HG02678 (cell line): ENCODE measurements around the gene FERD3L.

ENCODE experiments used
- ATAC-seq: cut with Tn5 transposase; IDR thresholded peaks from one replicate; pipeline ENCODE4 v1.9.1; 2021; ENCODE audit warnings: mild to moderate bottlenecking, moderate library complexity; ENCODE audit not compliant: unreplicated experiment

FERD3L gene

DNA sequence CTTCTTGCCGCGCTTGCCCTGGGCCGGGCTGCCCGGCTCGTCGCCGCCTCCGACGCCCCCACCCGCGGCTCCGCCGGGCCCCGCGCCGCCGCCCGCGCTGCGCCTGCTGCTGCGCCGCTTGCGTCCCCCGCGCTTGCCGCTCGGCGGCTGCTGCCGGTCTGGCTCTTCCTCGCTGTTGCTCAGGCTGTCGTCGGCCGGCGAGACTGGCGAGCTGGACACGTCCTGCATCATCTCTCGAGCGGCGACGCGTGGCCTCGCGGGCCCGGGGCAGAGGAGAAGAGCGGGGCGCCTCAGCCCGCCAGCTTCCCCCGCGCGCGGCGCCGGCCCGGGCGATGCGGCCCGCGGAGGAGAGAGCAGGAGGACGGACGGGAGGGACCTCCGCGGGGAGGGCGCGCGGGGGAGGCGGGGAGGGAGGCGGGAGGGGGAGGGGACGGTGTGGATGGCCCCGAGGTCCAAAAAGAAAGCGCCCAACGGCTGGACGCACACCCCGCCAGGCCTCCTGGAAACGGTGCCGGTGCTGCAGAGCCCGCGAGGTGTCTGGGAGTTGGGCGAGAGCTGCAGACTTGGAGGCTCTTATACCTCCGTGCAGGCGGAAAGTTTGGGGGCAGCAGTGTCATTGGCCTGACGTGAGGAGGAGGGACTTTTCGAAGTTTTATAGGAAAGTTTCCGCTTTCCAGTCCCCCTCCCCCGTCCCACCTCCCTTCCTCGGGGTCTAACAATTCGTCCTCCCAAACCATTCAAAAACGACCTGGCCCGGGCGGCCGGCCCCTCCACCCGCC is 27.9 kb downstream of the FERD3L start, which contains the start of gene TWIST1:
TWIST1 (minus strand) TSS at position 546 of the 779 bp plus-strand sequence; CDS start at position 231, 315 bp downstream.
- peak; percentile 47 for ATAC-seq

DNA sequence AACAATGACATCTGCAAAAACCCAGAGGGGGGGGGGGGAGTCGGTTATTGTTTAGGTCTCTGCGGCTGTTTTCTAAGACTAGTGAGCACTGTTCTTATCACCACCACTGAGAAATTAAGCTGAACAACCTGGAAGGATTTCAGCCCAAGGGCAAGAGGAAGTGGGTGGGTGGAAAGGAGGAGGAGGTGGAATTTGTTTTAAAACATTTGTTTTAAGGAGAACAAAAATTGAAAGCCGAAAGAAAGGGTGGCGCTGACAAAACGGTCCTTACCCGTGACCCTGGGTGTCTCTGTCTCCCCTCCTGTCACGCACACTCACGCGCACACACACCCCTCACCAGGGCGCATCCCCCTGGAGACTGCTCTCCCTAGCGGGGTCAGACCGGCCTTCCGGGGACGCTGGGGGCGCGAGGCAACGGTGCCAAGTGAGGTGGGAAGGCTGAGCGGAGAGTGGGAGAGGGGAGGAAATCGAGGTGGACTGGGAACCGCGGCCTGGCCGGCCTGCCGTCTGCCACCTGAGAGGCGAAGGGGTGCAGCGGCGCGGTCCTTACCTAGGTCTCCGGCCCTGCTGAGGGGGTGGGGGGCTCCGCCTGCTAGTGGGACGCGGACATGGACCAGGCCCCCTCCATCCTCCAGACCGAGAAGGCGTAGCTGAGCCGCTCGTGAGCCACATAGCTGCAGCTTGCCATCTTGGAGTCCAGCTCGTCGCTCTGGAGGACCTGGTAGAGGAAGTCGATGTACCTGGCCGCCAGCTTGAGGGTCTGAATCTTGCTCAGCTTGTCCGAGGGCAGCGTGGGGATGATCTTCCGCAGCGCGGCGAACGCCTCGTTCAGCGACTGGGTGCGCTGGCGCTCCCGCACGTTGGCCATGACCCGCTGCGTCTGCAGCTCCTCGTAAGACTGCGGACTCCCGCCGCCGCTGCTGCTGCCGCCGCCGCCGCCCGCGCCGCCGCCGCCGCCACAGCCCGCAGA is 28.8 kb downstream of the FERD3L start:
- peak; percentile 39 for ATAC-seq

DNA sequence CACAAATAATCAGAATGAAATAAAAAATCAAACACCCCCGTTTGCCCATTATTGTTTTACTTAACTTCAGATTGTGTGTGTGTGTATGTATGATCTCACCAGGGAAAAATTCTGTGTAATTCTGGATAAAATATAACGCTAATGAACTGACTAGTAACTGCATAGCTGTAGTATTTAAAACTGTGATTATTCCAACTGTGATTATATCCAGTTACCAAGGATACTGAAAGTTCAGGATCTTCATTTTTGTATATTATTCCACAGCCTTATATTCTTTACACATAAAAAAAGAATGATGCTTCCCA is 30.7 kb downstream of the FERD3L start:
- ATAC-seq: no peak

DNA sequence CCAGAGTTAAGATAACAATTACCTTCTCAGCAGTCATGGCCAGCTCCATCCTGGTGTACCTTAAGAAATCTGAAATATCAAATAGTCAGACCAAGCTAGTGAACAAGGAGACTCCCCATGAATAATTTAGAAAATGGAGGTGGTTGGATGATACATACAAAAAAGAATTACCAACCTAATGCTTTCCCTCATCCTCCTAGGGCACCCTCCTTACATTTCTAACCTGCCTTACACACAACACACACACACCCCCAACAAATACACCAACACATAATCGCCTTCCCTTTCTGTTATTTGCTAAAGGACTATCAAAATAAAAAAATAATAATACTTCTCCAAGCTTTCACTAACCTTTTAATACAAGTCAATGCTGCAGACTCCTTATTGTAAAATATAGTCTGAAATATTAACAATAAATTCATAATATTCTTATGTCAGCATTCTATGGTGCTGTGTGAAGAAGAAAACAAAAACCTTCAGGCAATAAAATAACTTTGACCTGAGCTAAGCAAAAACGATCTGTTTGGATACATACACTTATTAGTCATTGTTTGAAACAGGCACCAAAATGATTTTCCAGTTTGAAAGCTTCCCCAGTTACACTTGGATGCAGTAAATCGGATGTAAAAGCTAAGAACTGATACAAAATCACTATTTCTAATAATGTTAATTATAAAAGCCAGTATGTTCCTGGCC is 31.2 kb downstream of the FERD3L start:
- ATAC-seq: no peak

DNA sequence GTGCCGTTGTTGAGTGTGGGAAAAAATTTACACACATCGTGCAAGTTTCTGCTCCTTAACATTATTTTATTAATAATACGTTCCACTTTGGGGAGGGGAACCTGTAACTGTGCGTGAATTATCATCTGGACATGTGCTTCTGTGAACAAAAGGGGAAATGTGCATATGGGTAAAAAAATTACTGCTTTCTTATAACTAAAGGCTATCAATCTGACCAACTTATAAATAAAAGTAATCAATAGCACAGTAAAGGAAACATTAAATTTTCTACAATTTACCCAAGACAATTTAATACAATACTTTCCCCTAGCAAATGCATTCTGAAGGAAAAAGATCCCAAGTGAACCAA is 32.2 kb downstream of the FERD3L start:
- ATAC-seq: no peak

DNA sequence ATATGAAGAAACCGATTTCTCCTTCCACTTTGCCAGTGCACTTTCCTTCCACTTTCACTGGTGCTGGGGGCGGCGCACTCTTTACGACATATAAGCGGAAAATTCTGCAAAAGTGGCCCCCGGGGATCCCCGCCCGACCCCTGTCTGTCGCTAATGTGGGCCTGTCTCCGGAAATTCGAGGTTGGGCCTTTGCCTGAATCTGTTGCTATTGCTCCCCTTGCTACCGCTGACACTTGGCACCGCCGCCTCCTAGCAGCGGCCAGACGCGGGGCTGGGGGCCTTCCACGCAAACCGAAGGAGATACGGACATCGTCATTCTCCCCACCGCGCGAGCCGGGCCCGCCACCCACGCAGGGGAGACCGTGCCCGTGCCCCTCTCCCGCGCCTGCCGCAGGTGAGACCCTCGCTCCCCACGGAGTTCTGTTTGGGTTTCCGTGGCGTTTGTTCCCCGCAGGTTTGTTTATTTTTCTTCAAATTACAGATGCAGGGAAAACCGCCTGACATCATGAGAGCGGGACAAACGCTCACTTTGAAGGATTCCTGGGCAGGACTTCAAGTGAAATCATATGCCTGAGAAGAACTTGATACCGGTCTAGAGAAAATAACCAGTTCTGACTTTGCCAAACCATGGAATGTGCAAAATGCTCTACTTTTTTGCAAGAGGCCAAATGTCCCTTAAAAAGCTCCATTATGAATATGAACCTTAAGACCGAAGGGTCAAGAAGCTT is 32.8 kb downstream of the FERD3L start:
- ATAC-seq: no peak

DNA sequence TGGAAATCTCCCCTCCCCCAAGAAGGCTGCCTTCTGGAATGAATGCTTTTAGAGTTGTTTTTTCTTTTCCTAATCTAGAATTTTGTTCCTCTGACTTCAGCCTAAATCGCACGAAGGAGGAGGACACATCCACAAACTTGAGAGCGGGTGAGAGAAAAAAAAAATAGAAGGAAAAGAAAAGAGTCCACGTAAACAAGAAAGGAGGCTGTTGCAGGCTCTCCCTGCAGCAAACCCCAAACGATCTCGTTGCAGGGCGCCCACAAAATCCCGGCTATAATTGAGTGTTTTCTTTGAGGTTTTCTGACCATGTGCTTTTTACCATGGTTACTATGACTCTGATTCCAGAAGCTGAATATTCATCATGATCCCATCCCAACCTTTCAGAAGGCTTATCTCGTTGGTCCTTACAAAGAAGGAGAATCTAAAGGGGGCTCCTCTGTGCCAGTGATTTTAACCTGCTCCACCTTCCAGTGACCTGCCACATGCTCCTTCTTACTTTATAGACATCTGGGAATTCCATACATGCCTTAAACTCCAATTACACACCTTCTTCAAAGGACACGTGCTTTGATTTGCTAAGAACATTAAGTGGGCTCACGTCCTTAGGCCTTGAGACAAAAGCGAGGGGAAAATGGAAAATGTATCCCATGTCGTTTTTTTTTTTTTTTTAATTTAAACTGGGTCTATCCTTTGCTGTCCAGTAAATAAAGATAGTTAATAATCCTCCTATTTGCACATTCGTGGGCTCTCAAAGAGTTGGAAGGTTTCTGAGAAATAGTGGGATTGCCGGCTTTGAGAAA is 33.5 kb downstream of the FERD3L start:
- ATAC-seq: no peak

DNA sequence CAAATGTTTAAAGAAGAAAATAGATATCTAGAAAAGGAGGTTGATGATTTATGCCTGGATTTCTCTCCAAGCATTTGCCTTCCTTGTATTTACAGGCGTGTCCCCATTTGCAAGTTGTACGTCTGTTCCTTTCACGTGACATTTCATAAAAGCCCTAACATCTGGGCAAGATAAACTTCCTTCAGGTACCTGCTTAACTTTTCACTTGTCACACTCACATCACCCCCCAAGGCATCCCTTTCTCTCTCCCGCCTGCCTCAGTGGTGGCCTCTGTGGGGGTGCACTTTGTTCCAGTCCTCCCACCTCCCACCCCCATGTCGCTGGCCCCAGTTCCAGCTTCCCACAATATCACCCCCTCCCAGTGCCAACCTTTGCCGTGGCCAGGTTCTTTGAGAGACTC is 34.4 kb downstream of the FERD3L start:
- ATAC-seq: no peak

DNA sequence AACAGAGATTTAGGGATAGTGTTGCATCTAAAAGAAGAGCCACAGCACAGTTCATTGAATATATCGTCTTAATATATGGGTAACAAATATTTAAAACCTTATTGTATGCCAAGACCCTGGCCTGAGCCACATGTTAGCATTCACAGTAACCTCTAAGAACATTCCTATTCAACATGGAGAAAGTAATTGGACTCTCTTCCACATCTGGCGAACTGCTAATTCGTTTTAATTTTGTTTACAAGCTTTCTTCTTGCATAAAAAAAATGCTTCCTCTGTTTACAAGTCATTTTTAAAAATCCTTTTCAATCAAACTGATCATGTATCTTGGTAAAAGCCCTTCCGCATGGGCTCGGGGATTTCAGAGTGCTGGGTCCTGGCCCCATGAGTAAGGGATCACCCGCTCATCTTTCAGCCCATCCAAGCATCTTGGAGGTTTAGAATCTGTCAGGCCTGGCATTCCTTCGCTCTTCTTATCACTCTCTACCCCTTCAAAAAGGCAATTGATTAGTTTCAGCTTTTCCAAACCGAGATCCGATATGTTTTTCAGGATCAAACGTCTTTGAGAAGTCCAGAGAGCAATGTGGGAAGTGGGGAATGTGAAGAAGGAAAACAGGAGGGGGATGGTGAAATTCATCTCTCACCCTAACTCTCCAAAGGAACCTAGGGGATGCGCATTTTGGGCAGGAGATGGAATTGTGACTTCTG is 35.0 kb downstream of the FERD3L start:
- no peak for ATAC-seq

DNA sequence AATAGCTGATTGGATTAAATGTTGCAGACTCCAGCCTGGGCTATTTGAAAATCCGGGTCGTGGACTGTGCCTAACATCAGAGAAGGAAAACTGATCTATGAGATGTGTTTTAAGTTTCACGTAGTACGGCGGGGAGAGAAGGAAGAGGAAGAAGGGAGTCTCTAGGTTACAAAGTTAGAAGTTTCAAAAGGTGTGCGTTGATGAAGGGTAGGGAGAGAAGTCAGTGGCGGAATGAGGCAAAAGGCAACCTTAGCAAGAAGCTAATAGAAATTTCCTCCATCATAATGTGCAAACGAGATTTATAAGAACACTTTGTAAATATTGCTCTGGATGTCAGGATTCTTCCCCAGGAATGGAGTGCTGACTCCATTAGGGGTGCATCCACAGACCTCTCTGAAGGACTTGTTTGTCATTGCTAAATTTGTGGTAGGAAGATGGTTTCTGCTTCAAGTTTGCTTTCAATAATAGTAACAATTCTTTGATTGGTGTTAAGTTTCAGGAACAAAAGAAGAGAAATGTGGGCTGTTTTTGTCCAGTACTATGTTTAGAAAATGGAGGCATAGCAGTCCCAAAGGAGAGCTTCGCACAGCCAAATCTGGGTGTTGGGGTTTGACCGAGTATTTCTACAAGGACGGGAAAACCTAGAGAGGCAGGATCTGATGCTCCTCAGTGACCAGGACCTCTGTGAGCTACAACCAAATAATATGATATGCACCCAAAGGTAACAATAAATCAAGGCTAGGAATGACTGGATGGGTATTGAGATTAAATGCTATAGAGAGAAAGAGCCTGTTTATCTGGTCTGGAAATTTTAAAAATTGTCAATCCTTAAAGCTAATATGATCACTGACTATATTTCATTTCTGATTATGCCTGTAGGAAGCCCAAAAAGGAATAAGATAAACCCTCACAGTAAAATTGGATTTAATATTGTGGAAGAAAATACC is 35.9 kb downstream of the FERD3L start:
- no peak for ATAC-seq

DNA sequence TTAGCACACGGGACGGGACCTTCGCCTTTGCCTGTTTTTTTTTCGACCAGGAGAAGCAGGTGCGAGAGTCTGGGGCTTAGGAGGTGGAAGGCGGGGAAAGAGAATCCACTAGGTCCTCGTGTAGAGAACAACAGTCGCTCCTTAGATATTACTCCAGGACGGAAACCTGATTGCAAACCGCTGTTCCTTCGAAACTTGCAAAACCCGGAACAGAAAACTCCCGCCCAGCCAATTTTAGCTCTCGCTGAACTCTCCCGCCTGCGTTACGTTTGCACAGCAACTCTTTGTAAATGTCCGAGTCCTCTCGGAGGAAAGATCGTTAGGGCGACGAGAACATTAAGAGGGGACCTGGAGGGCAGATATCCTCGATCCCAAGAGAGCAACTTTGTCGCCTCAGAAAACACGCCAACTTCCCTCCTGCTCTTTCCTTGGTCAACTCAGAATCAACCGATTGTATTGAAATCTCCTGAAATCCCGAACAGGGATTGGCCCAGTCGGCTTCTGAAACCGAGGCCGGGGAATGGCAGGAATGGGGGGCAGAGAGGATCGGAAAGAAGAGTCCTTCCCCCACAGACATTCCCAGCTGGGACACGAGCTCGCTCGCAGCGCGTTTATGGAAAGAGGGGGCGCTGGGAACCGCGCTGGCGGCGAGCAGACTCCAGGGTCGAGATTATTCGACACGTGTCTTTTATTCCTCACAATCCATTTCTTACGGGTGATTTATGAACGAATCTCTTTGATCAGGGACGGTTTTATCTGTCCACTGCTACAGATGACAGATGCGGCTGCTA is 37.7 kb downstream of the FERD3L start:
- ATAC-seq: no peak

DNA sequence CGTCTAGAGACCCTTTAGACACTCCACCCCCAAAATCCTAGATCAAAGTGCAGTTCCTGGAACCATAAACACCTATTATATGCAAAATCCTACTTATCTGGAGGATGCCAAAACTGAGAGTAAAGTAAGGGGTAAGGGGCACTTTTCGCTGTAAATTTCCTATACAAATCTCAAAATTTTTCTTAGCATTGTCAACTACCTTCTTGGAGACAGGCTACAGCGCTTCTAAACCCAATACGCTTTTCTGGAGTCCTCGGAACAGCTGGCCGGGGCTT is 38.2 kb downstream of the FERD3L start:
- no peak for ATAC-seq

DNA sequence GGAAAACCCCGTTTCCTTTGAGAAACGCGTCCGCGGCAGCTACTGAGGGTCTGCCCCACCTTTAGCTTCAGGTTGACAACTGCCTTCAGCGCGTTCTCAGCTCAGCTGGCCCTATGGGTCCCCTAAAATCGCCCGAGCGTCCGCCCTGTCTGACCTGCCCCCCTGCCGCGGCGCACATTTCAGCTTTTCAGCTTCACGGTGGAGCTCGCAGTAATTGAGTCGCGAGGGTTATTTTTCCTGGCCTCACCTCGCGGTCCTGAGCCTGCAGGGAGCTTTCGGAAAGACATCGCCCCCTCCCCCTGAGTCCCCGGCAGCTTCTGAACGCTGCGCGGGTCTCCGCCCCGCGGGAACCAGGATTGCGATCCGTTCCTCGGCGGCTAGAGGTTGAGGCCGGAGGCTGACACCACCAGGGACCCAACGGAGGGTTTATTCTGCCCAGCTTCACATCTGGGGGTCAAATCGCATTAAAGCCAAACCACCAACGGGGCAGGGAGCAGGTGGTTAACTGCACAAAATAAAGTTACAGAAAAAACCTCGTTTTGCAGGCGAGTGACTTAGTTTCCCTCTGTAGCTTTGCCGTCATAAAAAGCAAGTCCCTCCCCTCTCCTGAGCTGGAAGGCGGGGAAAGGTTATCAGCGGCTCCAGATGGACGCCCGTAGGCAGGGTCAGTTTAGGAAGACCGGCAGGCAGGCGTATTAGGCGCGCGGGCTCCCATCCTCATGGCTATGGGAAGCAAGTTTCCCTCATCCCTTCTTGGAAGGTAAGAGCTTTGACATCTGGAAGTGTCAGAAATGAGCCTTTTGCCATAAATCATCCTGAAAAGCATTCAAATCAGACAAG is 38.8 kb downstream of the FERD3L start:
- no peak for ATAC-seq

DNA sequence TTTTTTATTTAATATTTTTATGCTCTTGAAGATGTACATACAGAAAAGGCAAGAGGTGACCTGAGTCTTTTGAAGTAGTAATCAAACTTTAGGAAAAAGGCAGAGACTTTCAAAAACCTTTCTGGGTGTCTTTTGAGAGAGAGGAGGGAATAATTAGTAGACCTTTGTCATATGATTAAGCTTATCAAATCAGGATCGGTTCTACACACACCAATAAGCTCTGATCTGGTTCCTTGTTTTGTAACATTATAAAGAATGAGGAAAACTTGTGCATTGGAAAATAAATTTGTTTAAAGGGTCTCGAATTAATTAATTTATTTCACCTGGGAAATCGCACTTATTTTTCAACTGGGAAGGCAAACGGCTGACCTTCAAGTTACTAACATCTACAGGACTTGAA is 39.7 kb downstream of the FERD3L start:
- no peak for ATAC-seq

DNA sequence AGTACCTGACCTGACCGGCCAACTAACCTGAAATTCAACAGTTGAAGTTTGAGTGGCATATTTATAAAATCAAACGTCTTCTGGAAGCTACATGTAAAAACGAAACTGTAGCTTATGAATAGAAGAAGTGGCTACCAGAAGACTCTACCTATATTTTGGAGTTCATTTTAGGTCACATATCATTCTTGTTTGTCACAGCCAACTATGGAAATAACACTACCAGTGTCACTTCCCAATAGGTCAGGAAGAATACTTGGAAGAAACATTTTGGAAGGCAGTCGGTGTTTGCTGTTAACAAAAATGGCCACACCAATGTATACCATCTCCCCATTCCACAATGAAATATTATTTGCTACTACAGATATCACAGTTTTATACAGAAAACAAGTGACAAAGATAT is 40.4 kb downstream of the FERD3L start:
- no peak for ATAC-seq

DNA sequence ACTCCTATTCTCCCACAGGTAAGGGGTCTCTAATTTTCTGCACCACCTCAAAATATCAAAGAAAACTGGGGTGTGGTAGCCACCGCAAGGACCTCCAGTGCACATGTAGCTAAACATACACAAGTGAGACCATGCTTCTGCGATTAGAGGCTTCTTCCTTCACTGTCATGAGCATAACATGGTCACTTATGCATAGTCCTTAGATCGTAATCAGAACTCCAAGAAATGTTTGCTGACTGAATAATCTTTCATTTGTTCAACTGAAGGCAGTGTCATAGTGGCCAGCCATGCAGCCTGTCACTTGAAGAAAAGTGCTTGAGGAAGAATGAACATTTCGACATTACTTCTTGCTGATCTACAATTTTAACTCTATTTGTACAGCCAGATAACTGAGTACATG is 42.3 kb downstream of the FERD3L start:
- no peak for ATAC-seq

DNA sequence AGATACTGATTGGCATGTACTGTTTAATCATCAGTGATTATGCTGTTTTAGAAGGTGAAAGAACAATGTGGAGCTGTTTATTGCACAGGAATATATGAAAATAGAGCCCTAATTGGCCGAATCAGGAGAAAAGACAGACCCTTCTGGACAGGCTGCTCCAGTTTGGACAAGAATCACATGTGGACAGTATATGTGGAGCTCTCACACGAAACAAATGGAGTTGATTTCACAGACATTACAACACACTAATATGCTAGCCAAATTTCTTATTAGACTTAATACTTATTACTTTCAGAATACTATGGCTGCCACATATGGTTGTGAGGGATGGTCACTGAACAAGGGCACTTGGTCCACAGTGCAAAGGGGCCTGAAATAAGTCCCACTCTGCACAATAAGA is 43.3 kb downstream of the FERD3L start:
- ATAC-seq: no peak
